SHP77 treated with DMSO at 0.1 percent for 48 hours (cell line): ENCODE data around the gene C5orf58.

ENCODE experiments used
- DNase-seq: peaks from one replicate; lab custom pipeline; 2025; lab: John Stamatoyannopoulos, UW

Gene C5orf58

DNA sequence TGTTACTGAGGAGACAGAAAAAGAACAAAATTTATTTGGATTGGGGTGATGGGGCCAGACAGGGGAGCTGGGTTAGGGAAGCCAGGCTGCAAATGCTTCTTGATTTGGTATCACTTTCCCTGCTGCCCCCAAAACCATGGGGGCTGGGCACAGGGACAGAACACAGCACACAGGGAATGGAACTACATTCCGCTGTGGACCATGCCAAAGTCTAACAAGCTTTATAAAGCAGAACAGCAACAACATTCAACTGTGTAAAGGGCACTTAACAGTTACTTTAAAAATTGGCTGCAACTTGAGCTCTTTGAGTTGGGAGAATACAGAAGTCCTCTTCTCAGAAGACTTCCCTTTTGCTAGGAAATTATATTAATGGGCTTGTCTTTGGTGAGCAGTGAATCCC lies 23.8 kb downstream of the C5orf58 start:
- no peak for DNase-seq

GRCh38 chr5:170257370-170257769 lies 24.6 kb downstream of the C5orf58 start:
- no peak for DNase-seq

GRCh38 chr5:170261528-170262043 lies 28.8 kb downstream of the C5orf58 start:
- DNase-seq: no peak

- DNase-seq: no peak
Measured at GRCh38 chr5:170262061-170263045, 29.6 kb downstream of the C5orf58 start.

DNA sequence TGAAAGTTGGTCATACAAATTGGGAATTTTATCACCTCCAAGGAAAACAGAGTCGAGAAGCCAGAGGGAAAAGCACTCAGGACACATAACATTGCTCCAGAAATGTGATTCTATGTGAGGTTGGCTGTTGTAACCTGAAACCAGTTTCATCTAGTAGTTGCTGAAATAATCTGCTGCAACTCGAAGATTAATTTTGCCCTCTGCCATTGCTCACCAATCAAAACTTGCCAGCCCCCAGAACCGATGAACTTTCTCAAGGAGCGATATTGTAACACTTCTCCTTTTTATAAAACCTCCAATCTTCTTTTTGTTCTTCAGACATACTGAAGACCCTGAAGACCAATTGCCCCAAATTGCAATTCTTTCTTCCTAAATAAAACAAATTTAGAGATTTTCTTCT lies 31.1 kb downstream of the C5orf58 start:
- no peak for DNase-seq

DNA sequence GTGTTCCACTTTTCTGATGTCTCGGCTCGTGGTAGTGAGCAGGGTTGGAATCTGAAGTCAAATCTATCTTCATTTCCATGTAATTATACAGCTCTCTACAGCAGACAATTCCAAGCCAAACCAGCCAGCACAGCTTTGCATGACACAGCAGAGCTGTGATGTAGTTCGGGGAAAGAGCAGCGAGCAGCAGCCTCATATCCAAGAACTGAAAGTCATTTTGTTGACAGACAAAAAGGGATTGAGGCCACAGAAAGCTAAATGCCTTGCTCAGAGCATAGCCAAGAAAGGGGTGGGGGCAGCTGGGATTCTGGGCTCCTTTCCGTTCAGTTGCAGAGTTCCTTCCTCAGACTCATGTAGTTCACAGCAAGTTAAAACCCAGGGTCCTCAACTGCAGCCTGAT lies 32.7 kb downstream of the C5orf58 start:
- no peak for DNase-seq

DNA sequence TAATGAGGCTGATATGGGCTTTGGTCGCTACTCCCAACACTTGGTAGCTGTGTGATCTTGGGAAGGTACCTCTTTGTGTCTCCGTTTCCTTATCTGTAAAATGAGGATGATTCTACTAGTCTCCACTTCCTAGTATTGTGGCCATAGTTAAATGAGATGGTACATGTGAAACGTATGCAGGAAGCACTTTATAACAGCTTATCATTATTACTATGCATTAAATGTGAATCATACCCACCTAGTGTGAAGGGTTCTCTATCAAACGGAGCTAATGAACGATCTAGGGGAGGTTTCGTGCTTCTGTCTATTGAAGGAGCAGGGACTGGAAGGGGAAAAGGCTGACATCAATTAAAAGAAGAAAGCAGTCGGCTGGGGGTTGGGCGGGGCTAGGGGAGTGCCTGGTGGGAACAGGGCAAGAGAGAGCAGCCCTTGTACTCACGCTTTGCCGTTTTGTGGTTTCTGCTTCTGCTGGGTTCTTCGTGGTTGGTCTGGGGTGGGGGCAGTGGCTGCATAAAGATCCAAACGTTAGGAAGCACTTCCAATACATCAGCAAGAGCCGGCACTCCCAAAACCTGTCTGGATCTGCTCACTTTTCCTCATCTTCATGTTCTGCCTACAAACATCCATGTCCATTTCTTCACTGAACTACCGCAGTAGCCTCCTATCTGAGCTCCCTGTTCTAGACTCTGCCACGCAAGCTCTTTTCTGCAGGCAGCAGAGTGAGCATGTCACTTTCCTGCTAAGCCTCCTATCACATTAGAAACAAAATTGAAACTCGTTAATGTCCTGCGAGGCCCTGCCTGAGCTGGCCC lies 34.0 kb downstream of the C5orf58 start:
- no peak for DNase-seq

- DNase-seq: no peak
Measured at GRCh38 chr5:170267431-170268152, 34.8 kb downstream of the C5orf58 start.

GRCh38 chr5:170268153-170268689 lies 35.4 kb downstream of the C5orf58 start:
- no peak for DNase-seq

GRCh38 chr5:170268884-170269283 lies 36.1 kb downstream of the C5orf58 start:
- no peak for DNase-seq

GRCh38 chr5:170269579-170269978 lies 36.8 kb downstream of the C5orf58 start:
- DNase-seq: no peak

GRCh38 chr5:170270293-170271069 lies 37.7 kb downstream of the C5orf58 start:
- DNase-seq: no peak

DNA sequence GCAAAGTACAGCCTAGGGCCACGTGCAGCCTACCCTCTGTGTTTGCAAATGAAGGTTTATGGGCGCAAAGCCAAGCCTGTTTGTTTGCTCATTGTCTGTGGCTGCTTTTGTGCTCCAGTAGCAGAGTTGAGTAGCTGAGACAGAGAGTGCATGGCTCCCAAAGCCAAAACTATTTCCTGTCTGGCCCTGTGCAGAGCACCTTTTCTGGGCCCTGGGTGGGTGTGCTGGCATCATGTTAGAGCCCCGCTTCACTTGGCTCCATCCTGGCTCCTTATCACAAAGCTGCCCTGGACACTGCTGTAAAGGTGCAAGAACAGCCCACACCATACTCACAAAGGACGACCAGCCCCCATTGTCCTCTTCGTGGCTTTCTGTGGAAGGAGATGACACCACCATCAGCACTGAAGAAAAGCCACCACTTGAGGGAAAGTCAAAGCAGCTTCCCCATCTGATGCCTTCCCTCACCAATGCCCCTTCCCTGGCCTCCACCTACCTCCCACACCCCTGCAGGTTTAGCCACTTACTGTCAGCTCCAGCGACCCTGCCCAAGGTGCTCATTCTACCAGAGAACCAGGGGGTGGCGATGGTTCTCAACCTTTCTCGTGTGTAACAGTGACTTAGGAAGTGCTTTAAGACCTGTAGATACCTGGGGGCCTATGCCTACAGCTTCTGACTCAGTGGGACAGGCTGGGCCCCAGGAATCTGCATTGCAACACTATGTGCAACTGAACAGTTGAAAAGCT lies 41.4 kb downstream of the C5orf58 start:
- no peak for DNase-seq

- DNase-seq: no peak
Measured at GRCh38 chr5:170275376-170275994, 42.7 kb downstream of the C5orf58 start.

GRCh38 chr5:170276140-170276539 lies 43.4 kb downstream of the C5orf58 start:
- DNase-seq: no peak

GRCh38 chr5:170277867-170278281 lies 45.1 kb downstream of the C5orf58 start:
- no peak for DNase-seq

DNA sequence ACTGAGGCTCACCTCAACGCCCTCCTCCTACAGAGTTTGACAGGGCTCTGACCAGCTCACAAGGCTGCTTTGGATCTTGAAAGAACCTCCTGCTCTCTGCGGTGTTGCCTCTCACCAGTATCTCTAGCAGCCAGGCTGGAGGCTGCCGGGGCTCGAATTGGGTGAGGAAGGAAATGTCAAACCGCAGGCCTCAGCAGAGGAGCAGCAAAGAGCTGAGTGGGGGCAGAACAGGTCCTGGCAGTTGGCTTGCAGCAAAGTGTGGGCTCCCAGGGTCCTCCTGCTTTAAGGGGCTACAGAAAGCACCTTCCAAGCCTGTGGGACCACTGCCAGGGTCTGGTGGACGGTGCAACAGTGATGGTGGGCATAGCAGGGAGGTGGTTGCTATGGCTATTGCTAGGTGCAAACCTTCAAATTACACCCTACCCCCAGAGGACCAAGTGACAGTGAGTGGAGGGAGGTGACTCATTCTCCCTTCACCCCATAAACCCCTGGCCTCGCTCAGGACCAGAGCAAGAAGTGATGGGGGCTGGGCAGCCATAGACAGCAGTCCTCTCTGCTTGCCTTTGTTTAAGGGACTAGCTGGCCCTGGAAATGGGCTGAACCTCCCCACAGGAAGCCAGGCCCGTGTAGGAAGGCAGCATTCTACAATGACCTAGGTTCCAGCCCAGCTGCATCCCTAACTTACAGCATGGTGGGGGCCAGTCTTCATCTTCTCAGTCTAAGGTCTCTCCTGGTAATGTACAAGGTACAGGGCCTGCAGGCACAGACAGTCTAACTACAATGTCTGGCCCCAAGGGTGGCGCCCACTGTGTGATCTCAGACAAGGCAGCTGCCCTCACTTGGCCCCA lies 46.0 kb downstream of the C5orf58 start:
- no peak for DNase-seq

GRCh38 chr5:170279459-170279817 lies 46.7 kb downstream of the C5orf58 start:
- DNase-seq: no peak

GRCh38 chr5:170280011-170280493 lies 47.3 kb downstream of the C5orf58 start:
- DNase-seq: no peak
